Mesothelial cell of epicardium (in vitro differentiated cells): ENCODE data around the gene RPS6KA1. TPM values are rescaled to one million over a fixed set of nuclear protein-coding genes. Genes with fewer than 3 reads are reported as not detected.

ENCODE experiments used
- DNase-seq, 2 experiments: peaks; one replicate each; pipeline ENCODE4 v3.0.0; 2021; ENCODE audit warnings: low spot score in 2 of 2; ENCODE audit not compliant: unreplicated experiment in 2 of 2
- H3K27ac Mint-ChIP-seq: 2 replicates; pipeline ENCODE4 v1.8.0; 2021; ENCODE audit warnings: mixed read lengths
- H3K27me3 Mint-ChIP-seq: 2 replicates; pipeline ENCODE4 v1.8.0; 2021; ENCODE audit warnings: low read depth, mixed read lengths
- H3K36me3 Mint-ChIP-seq: 2 replicates; pipeline ENCODE4 v1.8.0; 2021; ENCODE audit warnings: mixed read lengths
- H3K4me1 Mint-ChIP-seq: 2 replicates; pipeline ENCODE4 v1.8.0; 2021; ENCODE audit warnings: mixed read lengths
- H3K4me3 Mint-ChIP-seq: 2 replicates; pipeline ENCODE4 v1.8.0; 2021; ENCODE audit warnings: mild to moderate bottlenecking, moderate library complexity, mixed read lengths
- H3K9me3 Mint-ChIP-seq: 2 replicates; pipeline ENCODE4 v1.8.0; 2021; ENCODE audit warnings: mixed read lengths
- total RNA-seq: library from RNA; stranded (reverse); gene quantifications from 3 replicates; pipeline ENCODE4 v1.2.1, GENCODE V29; 2021
- TF ChIP-seq, protein P1 (sequence below): fragments of 200-600 bp; sonication (generic); IDR thresholded peaks from one replicate; pipeline ENCODE4 v1.5.0; 2021; ENCODE audit warnings: antibody characterized with exemption; ENCODE audit not compliant: unreplicated experiment

RPS6KA1 gene
- total RNA-seq, 1 donor from 2014 or later: 20.2 TPM

DNA sequence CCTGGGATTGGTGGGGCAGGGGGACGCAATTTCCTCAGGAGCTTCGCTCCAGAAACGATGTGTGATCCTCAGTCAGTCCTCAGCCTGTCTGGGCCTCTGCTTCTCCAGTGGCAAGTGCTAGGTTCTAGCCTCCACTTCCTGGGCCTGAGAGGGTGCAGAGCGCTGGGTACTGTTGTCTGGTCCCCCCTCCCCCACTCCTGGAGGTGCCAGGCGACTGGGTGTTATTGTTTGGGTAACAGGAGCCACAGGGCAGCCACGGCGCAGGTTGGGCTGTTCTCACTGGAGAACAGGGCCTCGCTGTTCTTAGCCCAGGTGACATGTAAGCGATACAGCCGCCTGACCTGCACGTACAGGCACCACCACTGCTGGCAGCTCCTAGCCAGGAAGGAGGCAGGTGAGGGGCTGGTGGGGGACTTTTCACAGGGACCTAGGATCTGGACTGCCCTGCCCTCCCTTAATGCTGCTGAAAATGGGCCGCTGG is 2.1 kb downstream of the RPS6KA1 start:
- Mint-ChIP-seq H3K4me3 (peak overlapping the region; percentile 72), H3K27ac (peak overlapping the region; percentile 89), H3K36me3 (no peaks in the 10 kb centered on the region), H3K4me1 (peaks cover 22% of the 10 kb centered on the region), H3K9me3 (no peaks in the 10 kb centered on the region), H3K27me3 (no peaks in the 10 kb centered on the region)
- no peak for DNase-seq
- TF ChIP-seq, protein P1, sequence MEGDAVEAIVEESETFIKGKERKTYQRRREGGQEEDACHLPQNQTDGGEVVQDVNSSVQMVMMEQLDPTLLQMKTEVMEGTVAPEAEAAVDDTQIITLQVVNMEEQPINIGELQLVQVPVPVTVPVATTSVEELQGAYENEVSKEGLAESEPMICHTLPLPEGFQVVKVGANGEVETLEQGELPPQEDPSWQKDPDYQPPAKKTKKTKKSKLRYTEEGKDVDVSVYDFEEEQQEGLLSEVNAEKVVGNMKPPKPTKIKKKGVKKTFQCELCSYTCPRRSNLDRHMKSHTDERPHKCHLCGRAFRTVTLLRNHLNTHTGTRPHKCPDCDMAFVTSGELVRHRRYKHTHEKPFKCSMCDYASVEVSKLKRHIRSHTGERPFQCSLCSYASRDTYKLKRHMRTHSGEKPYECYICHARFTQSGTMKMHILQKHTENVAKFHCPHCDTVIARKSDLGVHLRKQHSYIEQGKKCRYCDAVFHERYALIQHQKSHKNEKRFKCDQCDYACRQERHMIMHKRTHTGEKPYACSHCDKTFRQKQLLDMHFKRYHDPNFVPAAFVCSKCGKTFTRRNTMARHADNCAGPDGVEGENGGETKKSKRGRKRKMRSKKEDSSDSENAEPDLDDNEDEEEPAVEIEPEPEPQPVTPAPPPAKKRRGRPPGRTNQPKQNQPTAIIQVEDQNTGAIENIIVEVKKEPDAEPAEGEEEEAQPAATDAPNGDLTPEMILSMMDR: no peak

DNA sequence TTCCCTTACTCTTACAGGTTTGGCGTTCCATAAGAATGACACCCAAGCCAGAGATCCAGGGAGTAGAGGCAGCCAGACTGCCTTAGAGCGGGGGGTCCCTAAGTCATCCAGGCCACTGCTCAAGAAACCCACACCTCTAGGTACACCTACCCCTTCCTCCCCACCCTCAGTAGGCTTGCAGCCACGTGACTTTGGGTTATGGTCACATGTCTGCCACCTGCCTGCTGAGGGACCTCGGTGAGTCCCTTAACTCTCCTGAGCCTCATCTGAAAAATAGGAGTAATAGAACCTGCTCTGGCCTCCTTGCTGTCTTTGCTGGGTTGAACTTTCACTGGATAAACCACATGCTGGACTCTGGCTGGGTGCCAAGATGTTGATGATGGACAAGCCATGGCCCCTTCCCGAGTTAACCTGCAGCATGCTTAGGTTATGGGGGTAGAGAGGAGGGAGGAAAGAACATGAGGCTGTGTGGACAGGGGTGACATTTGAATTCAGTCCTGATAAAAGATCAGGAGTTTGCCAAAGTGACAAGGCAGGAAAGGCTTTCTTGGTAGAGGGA is 4.5 kb downstream of the RPS6KA1 start:
- H3K4me1 Mint-ChIP-seq: peaks cover 21% of the 10 kb centered on the region
- TF ChIP-seq, protein P1: no peak
- no peaks in the 10 kb centered on the region for H3K9me3 Mint-ChIP-seq
- H3K27me3 Mint-ChIP-seq: no peaks in the 10 kb centered on the region
- no peak for DNase-seq
- H3K27ac Mint-ChIP-seq: no peak overlapping the region
- no peak overlapping the region for H3K4me3 Mint-ChIP-seq
- no peaks in the 10 kb centered on the region for H3K36me3 Mint-ChIP-seq

DNA sequence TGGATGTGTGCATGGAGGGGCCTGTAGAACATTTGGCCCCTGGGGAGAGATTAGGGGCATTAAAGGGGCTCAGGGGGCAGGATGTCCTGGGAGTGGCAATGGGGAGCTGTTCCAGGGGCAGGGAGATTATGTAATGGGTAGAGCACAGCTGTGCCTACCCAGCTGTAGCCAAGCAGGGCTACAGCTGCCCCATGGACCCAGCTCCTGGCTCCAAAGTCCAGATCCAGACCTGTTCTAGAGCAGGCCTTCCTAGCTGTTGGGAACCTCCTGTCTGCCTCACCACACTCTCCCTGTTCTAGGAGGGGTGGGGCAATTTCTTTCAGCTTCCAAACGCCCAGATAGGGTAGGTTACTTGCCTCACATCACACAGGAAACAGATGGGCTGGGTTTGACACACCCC is 5.6 kb downstream of the RPS6KA1 start:
- Mint-ChIP-seq H3K4me3 (no peak overlapping the region), H3K9me3 (no peaks in the 10 kb centered on the region), H3K27ac (no peak overlapping the region), H3K4me1 (peaks cover 18% of the 10 kb centered on the region), H3K27me3 (no peaks in the 10 kb centered on the region), H3K36me3 (no peaks in the 10 kb centered on the region)
- no peak for DNase-seq
- TF ChIP-seq, protein P1: no peak

DNA sequence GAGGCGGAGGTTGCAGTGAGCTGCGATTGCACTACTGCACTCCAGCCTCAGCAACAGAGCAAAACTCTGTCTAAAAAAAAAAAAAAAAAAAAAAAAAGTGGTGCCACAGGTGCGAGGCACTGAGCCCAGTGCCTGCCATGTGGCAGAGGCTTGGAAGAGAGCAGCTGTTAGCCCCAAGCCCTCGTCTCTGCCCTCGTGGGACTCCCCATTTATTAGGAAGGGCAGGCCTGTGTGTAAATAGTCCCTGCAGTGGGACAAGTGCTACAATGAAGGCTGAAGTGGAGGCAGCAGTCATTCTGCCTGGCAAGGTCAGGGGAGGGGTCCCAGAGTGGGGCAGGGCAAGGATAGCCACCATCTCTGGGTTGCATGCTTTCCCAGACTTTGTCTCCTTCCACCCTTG is 6.5 kb downstream of the RPS6KA1 start:
- no peak for DNase-seq
- peaks cover 9% of the 10 kb centered on the region for H3K4me1 Mint-ChIP-seq
- no peaks in the 10 kb centered on the region for H3K36me3 Mint-ChIP-seq
- no peak overlapping the region for H3K27ac Mint-ChIP-seq
- H3K4me3 Mint-ChIP-seq: no peak overlapping the region
- H3K9me3 Mint-ChIP-seq: no peaks in the 10 kb centered on the region
- no peaks in the 10 kb centered on the region for H3K27me3 Mint-ChIP-seq
- TF ChIP-seq, protein P1: no peak

DNA sequence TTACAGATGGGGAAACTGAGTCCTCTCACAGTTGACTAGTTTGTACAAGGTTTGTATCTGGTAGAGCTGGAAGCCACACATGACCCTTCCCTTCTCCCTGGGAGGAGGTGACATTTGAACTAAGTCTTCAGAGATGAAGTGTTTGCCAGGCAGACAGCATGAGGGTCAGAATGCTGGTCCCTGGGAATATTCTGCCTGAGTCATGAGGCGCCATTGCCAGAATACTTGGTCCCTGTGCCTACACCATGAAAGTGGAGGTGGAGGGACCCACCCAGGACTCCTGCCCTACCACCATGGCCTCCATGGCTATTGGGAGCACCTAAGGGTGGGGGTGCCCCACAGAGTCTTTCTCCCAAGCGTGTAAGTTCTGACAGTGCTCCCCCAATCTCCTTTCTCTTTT is 7.0 kb downstream of the RPS6KA1 start:
- Mint-ChIP-seq H3K36me3 (no peaks in the 10 kb centered on the region), H3K9me3 (no peaks in the 10 kb centered on the region), H3K27me3 (no peaks in the 10 kb centered on the region), H3K4me1 (peaks cover 5% of the 10 kb centered on the region), H3K27ac (no peak overlapping the region), H3K4me3 (no peak overlapping the region)
- TF ChIP-seq, protein P1: no peak
- no peak for DNase-seq

DNA sequence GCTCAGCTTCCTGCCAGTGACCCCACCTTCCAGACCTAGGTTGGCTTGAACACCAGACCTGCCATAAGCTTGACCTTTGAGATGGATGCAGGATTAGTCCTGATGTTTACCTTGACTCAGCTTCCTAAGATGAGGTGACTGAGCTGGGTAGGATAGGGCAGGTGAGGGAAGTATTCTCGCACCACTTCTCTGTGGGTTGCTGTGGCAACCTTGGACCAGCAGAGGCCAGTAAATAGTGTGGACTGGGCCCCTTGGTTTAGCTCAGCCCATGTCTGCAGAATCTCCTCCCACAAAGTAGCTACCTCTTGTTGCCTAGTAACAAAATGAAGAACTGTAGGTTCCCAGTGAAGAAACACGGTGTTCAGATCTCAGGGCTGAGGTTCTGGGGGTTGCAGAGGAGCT is 8.4 kb downstream of the RPS6KA1 start:
- Mint-ChIP-seq H3K4me1 (peaks cover 8% of the 10 kb centered on the region), H3K27ac (no peak overlapping the region), H3K36me3 (no peaks in the 10 kb centered on the region), H3K9me3 (no peaks in the 10 kb centered on the region), H3K27me3 (no peaks in the 10 kb centered on the region), H3K4me3 (no peak overlapping the region)
- TF ChIP-seq, protein P1: no peak
- no peak for DNase-seq
